K562 (cell line): ENCODE data around the gene CHTOP. TPM values are rescaled to one million over a fixed set of nuclear protein-coding genes. Genes with fewer than 3 reads are reported as not detected.

ENCODE experiments used
- ARID1B ChIP-seq: fragments of 450-650 bp; IDR thresholded peaks from 2 replicates; pipeline ENCODE4 v1.6.1; 2016; ENCODE audit warnings: antibody characterized with exemption, mild to moderate bottlenecking, inconsistent platforms
- CEBPB ChIP-seq: fragments of 450-650 bp; IDR thresholded peaks from 2 replicates; pipeline ENCODE4 v1.6.1; 2016; ENCODE audit warnings: missing genetic modification characterization, missing compliant biosample characterization
- DDX20 ChIP-seq: fragments of 450-650 bp; IDR thresholded peaks from 2 replicates; pipeline ENCODE4 v1.6.1; 2016; ENCODE audit warnings: missing genetic modification characterization, low read depth, mild to moderate bottlenecking, missing compliant biosample characterization, moderate library complexity
- ERF ChIP-seq: fragments of 450-650 bp; formaldehyde crosslinking; IDR thresholded peaks from 2 replicates; pipeline ENCODE4 v1.4.0; 2020; ENCODE audit warnings: mild to moderate bottlenecking, mixed read lengths
- FIP1L1 ChIP-seq: fragments of 200-400 bp; formaldehyde crosslinking; IDR thresholded peaks from 2 replicates; pipeline ENCODE4 v1.6.1; 2018; ENCODE audit warnings: mild to moderate bottlenecking, low read depth, low read length; ENCODE audit not compliant: poor library complexity, severe bottlenecking
- GTF2A2 ChIP-seq: IDR thresholded peaks from 2 replicates; pipeline ENCODE4 v1.6.1; 2016; ENCODE audit warnings: mild to moderate bottlenecking, missing genetic modification characterization, missing compliant biosample characterization
- NR2F6 ChIP-seq: fragments of 450-650 bp; formaldehyde crosslinking; IDR thresholded peaks from 2 replicates; pipeline ENCODE4 v1.4.0; 2020; ENCODE audit warnings: mild to moderate bottlenecking
- PURB ChIP-seq: sonication (generic); formaldehyde crosslinking; IDR thresholded peaks from 2 replicates; pipeline ENCODE4 v1.9.0; 2021; ENCODE audit warnings: low read depth, mild to moderate bottlenecking, missing genetic modification reagents
- RBM15 ChIP-seq: fragments of 200-400 bp; formaldehyde crosslinking; IDR thresholded peaks from 2 replicates; pipeline ENCODE4 v1.6.1; 2018; ENCODE audit warnings: mild to moderate bottlenecking, low read length, moderate library complexity; ENCODE audit not compliant: insufficient read depth
- RBM25 ChIP-seq: fragments of 200-400 bp; formaldehyde crosslinking; IDR thresholded peaks from 2 replicates; pipeline ENCODE4 v1.6.1; 2018; ENCODE audit warnings: low read length, low read depth, moderate library complexity; ENCODE audit not compliant: severe bottlenecking
- RFX7 ChIP-seq: fragments of 250-450 bp; sonication (Bioruptor Pico); IDR thresholded peaks from 2 replicates; pipeline ENCODE4 v1.5.1; 2021; ENCODE audit warnings: mild to moderate bottlenecking
- SUPT5H ChIP-seq: fragments of 450-650 bp; IDR thresholded peaks from 2 replicates; pipeline ENCODE4 v1.6.1; 2016
- TCF7 ChIP-seq: sonication (generic); IDR thresholded peaks from 2 replicates; pipeline ENCODE4 v1.6.1; 2016; ENCODE audit warnings: antibody characterized with exemption, borderline replicate concordance
- TGIF2 ChIP-seq: sonication (generic); formaldehyde crosslinking; IDR thresholded peaks from 2 replicates; pipeline ENCODE4 v1.8.1; 2022; ENCODE audit warnings: mild to moderate bottlenecking, missing genetic modification reagents, moderate library complexity
- THRAP3 ChIP-seq: fragments of 450-650 bp; IDR thresholded peaks from 2 replicates; pipeline ENCODE4 v1.6.1; 2016; ENCODE audit warnings: mild to moderate bottlenecking, inconsistent platforms, borderline replicate concordance
- TRIM28 ChIP-seq: fragments of 450-650 bp; IDR thresholded peaks from 2 replicates; pipeline ENCODE4 v1.6.1; 2017
- ZNF12 ChIP-seq: sonication (generic); formaldehyde crosslinking; IDR thresholded peaks from 2 replicates; pipeline ENCODE4 v1.4.0; 2020; ENCODE audit warnings: mild to moderate bottlenecking, missing genetic modification reagents
- ZNF121 ChIP-seq: sonication (generic); formaldehyde crosslinking; conservative IDR thresholded peaks from 2 replicates; pipeline ENCODE4 v1.8.0; 2022; ENCODE audit warnings: missing genetic modification reagents
- ZNF124 ChIP-seq: sonication (generic); formaldehyde crosslinking; IDR thresholded peaks from 2 replicates; pipeline ENCODE4 v1.8.1; 2022; ENCODE audit warnings: missing genetic modification reagents
- ZNF143 ChIP-seq: sonication (generic); formaldehyde crosslinking; IDR thresholded peaks from 2 replicates; pipeline ENCODE4 v1.9.0; 2022; ENCODE audit warnings: mild to moderate bottlenecking, missing genetic modification reagents
- ZNF511 ChIP-seq: sonication (generic); formaldehyde crosslinking; IDR thresholded peaks from 2 replicates; pipeline ENCODE4 v1.8.0; 2022; ENCODE audit warnings: mild to moderate bottlenecking, missing genetic modification reagents
- ZNF717 ChIP-seq: fragments of 250-450 bp; sonication (Bioruptor Pico); IDR thresholded peaks from 2 replicates; pipeline ENCODE4 v1.5.0; 2021
- polyA plus RNA-seq, 8 experiments: library from polyadenylated mRNA; depleted of rRNA in 4 of 8; stranded (reverse) in 5 of 8; unstranded in 3 of 8; fragments of >200 nt; fragmentation: Nextera tagmentation in 2 of 8; fragmentation: Illumina TruSeq in 1 of 8; extraction: Ambion mirVana in 2 of 8; extraction: Trizol in 1 of 8; gene quantifications; 2 replicates each; pipeline versions ENCODE4 v1.2.1 to v1.2.3, GENCODE V29; 2011 to 2014; ENCODE audit warnings: inconsistent platforms in 1 of 8, missing spikeins in 1 of 8
- total RNA-seq, 7 experiments: library from RNA; depleted of rRNA in 6 of 7; stranded (reverse); fragments of >200 nt in 6 of 7; fragmentation: Illumina TruSeq in 2 of 7; extraction: Trizol in 2 of 7; gene quantifications; 2 replicates each; pipeline versions ENCODE4 v1.2.1 to v1.2.3, GENCODE V29; 2011 to 2021; ENCODE audit warnings: low replicate concordance in 1 of 7
- TF ChIP-seq, protein P1 (sequence below), 2 experiments: IDR thresholded peaks; 2 replicates each; pipeline ENCODE4 v1.6.1; 2012; ENCODE audit warnings: improper control_type of control experiment in 2 of 2, low read depth in 2 of 2, low read length in 2 of 2, borderline replicate concordance in 1 of 2
- TF ChIP-seq, protein P2 (sequence below): fragments of 450-650 bp; formaldehyde crosslinking; IDR thresholded peaks from 2 replicates; pipeline ENCODE4 v1.4.0; 2022; ENCODE audit warnings: missing genetic modification characterization

CHTOP gene
- total and polyA plus RNA-seq, 9 of the 15 experiments (the other 6 are each of a cell fraction or from before 2014, with no cell fraction given), result 10.2 to 91.8 (median 60.8) TPM

- TF ChIP-seq, protein P1, sequence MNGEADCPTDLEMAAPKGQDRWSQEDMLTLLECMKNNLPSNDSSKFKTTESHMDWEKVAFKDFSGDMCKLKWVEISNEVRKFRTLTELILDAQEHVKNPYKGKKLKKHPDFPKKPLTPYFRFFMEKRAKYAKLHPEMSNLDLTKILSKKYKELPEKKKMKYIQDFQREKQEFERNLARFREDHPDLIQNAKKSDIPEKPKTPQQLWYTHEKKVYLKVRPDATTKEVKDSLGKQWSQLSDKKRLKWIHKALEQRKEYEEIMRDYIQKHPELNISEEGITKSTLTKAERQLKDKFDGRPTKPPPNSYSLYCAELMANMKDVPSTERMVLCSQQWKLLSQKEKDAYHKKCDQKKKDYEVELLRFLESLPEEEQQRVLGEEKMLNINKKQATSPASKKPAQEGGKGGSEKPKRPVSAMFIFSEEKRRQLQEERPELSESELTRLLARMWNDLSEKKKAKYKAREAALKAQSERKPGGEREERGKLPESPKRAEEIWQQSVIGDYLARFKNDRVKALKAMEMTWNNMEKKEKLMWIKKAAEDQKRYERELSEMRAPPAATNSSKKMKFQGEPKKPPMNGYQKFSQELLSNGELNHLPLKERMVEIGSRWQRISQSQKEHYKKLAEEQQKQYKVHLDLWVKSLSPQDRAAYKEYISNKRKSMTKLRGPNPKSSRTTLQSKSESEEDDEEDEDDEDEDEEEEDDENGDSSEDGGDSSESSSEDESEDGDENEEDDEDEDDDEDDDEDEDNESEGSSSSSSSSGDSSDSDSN (IDR thresholded peaks at IDR 0.05; ENCODE audit: borderline replicate concordance in 1 of 2, low read depth in 2 of 2, low read length in 2 of 2), result no peak
- no peak for TF ChIP-seq ZNF511
- TF ChIP-seq DDX20 (tag), result no peak
- TF ChIP-seq FIP1L1, result no peak
- peak; percentile 98 for TF ChIP-seq ZNF121 (CRISPR knock-in tag)
- TF ChIP-seq NR2F6 (CRISPR knock-in tag), result no peak
- no peak for TF ChIP-seq GTF2A2
- TF ChIP-seq RFX7 (CRISPR knock-in tag), result no peak
- no peak for TF ChIP-seq THRAP3
- no peak for TF ChIP-seq ERF (CRISPR knock-in tag)
- 0 out of 2 replicates have a peak, but pooled peaks have one; percentile 65 for TF ChIP-seq ZNF12
- TF ChIP-seq TRIM28, result no peak
- TF ChIP-seq CEBPB (tag), result peak; percentile 47
- TF ChIP-seq SUPT5H, result no peak
- no peak for TF ChIP-seq TCF7
- TF ChIP-seq ZNF124, result no peak
- TF ChIP-seq RBM25, result peak; percentile 44
- TF ChIP-seq ZNF143 (CRISPR knock-in tag), result no peak
- TF ChIP-seq TGIF2, result no peak
- TF ChIP-seq, protein P2, sequence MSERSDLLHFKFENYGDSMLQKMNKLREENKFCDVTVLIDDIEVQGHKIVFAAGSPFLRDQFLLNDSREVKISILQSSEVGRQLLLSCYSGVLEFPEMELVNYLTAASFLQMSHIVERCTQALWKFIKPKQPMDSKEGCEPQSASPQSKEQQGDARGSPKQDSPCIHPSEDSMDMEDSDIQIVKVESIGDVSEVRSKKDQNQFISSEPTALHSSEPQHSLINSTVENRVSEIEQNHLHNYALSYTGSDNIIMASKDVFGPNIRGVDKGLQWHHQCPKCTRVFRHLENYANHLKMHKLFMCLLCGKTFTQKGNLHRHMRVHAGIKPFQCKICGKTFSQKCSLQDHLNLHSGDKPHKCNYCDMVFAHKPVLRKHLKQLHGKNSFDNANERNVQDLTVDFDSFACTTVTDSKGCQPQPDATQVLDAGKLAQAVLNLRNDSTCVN (CRISPR knock-in tag), result no peak
- no peak for TF ChIP-seq RBM15
- TF ChIP-seq ARID1B, result peak; percentile 31; the same call in 1 of the 2 replicates
- TF ChIP-seq ZNF717, result no peak
- no peak for TF ChIP-seq PURB (CRISPR knock-in tag)
These were observed 609 bp upstream of the CHTOP start (continued) for GRCh38 chr1:153633161-153633753.
